Smooth muscle cell (in vitro differentiated cells): ENCODE results near the gene PCBP2. TPM values are rescaled to one million over a fixed set of nuclear protein-coding genes. Genes with fewer than 3 reads are reported as not detected.
"Not testable (repeated sequence)": the region's sequence is repeated elsewhere in the genome, so short reads cannot be mapped to it uniquely, and the experiment has no call there.

ENCODE experiments used
- DNase-seq: peaks from one replicate; lab custom pipeline; 2025; ENCODE audit not compliant: unreplicated experiment; lab: John Stamatoyannopoulos, UW
- H2AFZ ChIP-seq: fragments of 200-600 bp; sonication (generic); 2 replicates; pipeline ENCODE4 v1.6.0; 2016; ENCODE audit warnings: antibody characterized with exemption, low read depth, mild to moderate bottlenecking
- H3F3A ChIP-seq: fragments of 200-600 bp; sonication (generic); 2 replicates; pipeline ENCODE4 v1.6.0; 2017; ENCODE audit warnings: antibody characterized with exemption, low read depth
- H3K27ac ChIP-seq: fragments of 200-600 bp; sonication (generic); 2 replicates; pipeline ENCODE4 v1.5.1; 2016; ENCODE audit warnings: low read depth, mild to moderate bottlenecking
- H3K27me3 ChIP-seq: fragments of 200-600 bp; sonication (generic); 2 replicates; pipeline ENCODE4 v1.6.1; 2016; ENCODE audit warnings: low read depth, mild to moderate bottlenecking
- H3K36me3 ChIP-seq: fragments of 200-600 bp; sonication (generic); 2 replicates; pipeline ENCODE4 v1.5.1; 2016; ENCODE audit warnings: low read depth
- H3K4me1 ChIP-seq: fragments of 200-600 bp; sonication (generic); 2 replicates; pipeline ENCODE4 v1.5.1; 2016; ENCODE audit warnings: low read depth
- H3K4me2 ChIP-seq: fragments of 200-600 bp; sonication (generic); 2 replicates; pipeline ENCODE4 v1.6.0; 2016; ENCODE audit warnings: mild to moderate bottlenecking
- H3K4me3 ChIP-seq: fragments of 200-600 bp; sonication (generic); 2 replicates; pipeline ENCODE4 v1.5.1; 2016; ENCODE audit warnings: mild to moderate bottlenecking
- H3K79me2 ChIP-seq: fragments of 200-600 bp; sonication (generic); 2 replicates; pipeline ENCODE4 v1.6.0; 2016; ENCODE audit warnings: low read depth, mild to moderate bottlenecking
- H3K9ac ChIP-seq: fragments of 200-600 bp; sonication (generic); 2 replicates; pipeline ENCODE4 v1.6.0; 2016; ENCODE audit warnings: low read depth
- H3K9me3 ChIP-seq: fragments of 200-600 bp; sonication (generic); replicated peaks from 2 replicates; pipeline ENCODE4 v1.5.1; 2016; ENCODE audit warnings: low read depth
- H4K20me1 ChIP-seq: fragments of 200-600 bp; sonication (generic); 2 replicates; pipeline ENCODE4 v1.6.0; 2016; ENCODE audit warnings: low read depth
- WGBS: methylation state at CpG from one replicate; pipeline ENCODE4 v1.1.7; 2016; ENCODE audit warnings: low lambda C conversion rate; 5-methylcytosine and 5-hydroxymethylcytosine counted together
- polyA plus RNA-seq: library from polyadenylated mRNA; unstranded; fragments of >200 nt; fragmentation: Nextera tagmentation; extraction: Ambion mirVana; gene quantifications from 2 replicates; pipeline ENCODE4 v1.2.1, GENCODE V29; 2016
- total RNA-seq: library from RNA; depleted of rRNA; stranded (reverse); fragments of >200 nt; gene quantifications from 2 replicates; pipeline ENCODE4 v1.2.3, GENCODE V29; 2014
- TF ChIP-seq, protein P1 (sequence below): fragments of 200-600 bp; sonication (generic); IDR thresholded peaks from 2 replicates; pipeline ENCODE4 v1.5.1; 2017; ENCODE audit warnings: borderline replicate concordance, mild to moderate bottlenecking, antibody characterized with exemption; ENCODE audit not compliant: insufficient read depth, poor library complexity, severe bottlenecking

Gene PCBP2
- total and polyA plus RNA-seq, 2 experiments from 2014 or later: 90.8 to 306 TPM

DNA sequence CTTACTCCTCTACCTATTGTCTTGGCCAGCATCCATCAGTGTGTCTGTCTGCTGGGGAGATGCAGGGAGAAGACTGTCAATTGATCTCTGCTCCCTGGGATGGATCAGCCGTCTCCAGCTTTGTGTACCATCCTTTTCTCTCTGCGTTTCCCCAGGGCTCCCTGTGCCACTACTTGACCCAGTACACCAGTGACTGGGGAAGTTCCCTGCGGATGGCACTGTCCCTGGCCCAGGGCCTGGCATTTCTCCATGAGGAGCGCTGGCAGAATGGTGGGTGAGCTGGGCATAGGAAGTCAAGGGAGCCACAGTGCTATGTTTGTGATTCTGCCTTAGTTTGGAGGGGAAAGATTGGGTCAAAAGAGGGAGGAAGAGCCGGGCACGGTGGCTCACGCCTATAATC is 23.2 kb upstream of the PCBP2 start:
- Histone ChIP-seq H3K4me1 (peaks cover 5% of the 10 kb centered on the region), H3K9me3 (no peaks in the 10 kb centered on the region), H3K9ac (no peak overlapping the region), H3K4me2 (no peak overlapping the region), H3F3A (no peaks in the 10 kb centered on the region), H3K27me3 (no peaks in the 10 kb centered on the region), H2AFZ (no peak overlapping the region), H3K79me2 (no peaks in the 10 kb centered on the region), H3K36me3 (no peaks in the 10 kb centered on the region), H3K27ac (no peak overlapping the region), H4K20me1 (no peaks in the 10 kb centered on the region), H3K4me3 (no peak overlapping the region)
- TF ChIP-seq, protein P1, sequence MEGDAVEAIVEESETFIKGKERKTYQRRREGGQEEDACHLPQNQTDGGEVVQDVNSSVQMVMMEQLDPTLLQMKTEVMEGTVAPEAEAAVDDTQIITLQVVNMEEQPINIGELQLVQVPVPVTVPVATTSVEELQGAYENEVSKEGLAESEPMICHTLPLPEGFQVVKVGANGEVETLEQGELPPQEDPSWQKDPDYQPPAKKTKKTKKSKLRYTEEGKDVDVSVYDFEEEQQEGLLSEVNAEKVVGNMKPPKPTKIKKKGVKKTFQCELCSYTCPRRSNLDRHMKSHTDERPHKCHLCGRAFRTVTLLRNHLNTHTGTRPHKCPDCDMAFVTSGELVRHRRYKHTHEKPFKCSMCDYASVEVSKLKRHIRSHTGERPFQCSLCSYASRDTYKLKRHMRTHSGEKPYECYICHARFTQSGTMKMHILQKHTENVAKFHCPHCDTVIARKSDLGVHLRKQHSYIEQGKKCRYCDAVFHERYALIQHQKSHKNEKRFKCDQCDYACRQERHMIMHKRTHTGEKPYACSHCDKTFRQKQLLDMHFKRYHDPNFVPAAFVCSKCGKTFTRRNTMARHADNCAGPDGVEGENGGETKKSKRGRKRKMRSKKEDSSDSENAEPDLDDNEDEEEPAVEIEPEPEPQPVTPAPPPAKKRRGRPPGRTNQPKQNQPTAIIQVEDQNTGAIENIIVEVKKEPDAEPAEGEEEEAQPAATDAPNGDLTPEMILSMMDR: no peak
- DNase-seq: no peak
- WGBS: 95% methylated on average over 7 of the region's 7 CpGs

DNA sequence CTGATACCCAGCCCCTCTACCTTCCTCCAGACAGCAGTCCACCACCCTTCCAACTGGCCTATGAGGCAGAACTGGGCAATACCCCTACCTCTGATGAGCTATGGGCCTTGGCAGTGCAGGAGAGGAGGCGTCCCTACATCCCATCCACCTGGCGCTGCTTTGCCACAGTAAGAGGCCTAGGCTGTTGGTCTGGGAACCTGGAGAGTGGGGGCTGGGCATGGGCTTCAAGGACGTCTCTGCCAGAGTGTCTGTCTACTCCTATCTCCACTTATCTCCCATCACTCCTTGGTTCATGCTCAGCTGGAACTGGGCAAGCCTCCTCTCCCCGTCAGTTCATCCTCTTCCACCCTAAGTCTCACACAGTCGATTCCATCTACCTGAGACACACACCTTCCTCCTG is 21.8 kb upstream of the PCBP2 start:
- Histone ChIP-seq H3K9ac (no peak overlapping the region), H3F3A (no peaks in the 10 kb centered on the region), H3K79me2 (no peaks in the 10 kb centered on the region), H4K20me1 (no peaks in the 10 kb centered on the region), H3K27me3 (no peaks in the 10 kb centered on the region), H3K4me2 (no peak overlapping the region), H3K9me3 (no peaks in the 10 kb centered on the region), H3K27ac (no peak overlapping the region), H3K36me3 (no peaks in the 10 kb centered on the region), H3K4me3 (no peak overlapping the region), H2AFZ (no peak overlapping the region), H3K4me1 (no peaks in the 10 kb centered on the region)
- TF ChIP-seq, protein P1: no peak
- DNase-seq: no peak
- WGBS: 93% methylated on average over 5 of the region's 5 CpGs

- no peak for DNase-seq
- no peaks in the 10 kb centered on the region for H3K79me2 ChIP-seq
- H3K9me3 ChIP-seq: no peaks in the 10 kb centered on the region
- WGBS: 88% methylated on average over 7 of the region's 7 CpGs
- no peaks in the 10 kb centered on the region for H3K27me3 ChIP-seq
- no peak overlapping the region for H3K27ac ChIP-seq
- H3K36me3 ChIP-seq: no peaks in the 10 kb centered on the region
- H4K20me1 ChIP-seq: no peaks in the 10 kb centered on the region
- H3K4me3 ChIP-seq: no peak overlapping the region
- TF ChIP-seq, protein P1: no peak
- H3K4me1 ChIP-seq: no peaks in the 10 kb centered on the region
- no peak overlapping the region for H3K9ac ChIP-seq
- no peak overlapping the region for H3K4me2 ChIP-seq
- H3F3A ChIP-seq: no peaks in the 10 kb centered on the region
- no peak overlapping the region for H2AFZ ChIP-seq
Observed at GRCh38 chr12:53431187-53431586, 20.7 kb upstream of the PCBP2 start.

- 96% methylated on average over 9 of the region's 9 CpGs for WGBS
- not testable (repeated sequence) for H3K79me2 ChIP-seq, H3F3A ChIP-seq
Observed at GRCh38 chr12:53435326-53435725, 16.6 kb upstream of the PCBP2 start.

GRCh38 chr12:53439582-53439981 is 12.3 kb upstream of the PCBP2 start:
- H4K20me1 ChIP-seq: not testable (repeated sequence)

More at GRCh38 chr12:53435326-53435725, 16.6 kb upstream of the PCBP2 start:
- H3K27me3 ChIP-seq, H3K4me1 ChIP-seq, H3K36me3 ChIP-seq, H2AFZ ChIP-seq, H3K27ac ChIP-seq, H3K9ac ChIP-seq, H4K20me1 ChIP-seq, H3K4me3 ChIP-seq, DNase-seq, H3K9me3 ChIP-seq, H3K4me2 ChIP-seq: not testable (repeated sequence)

More at GRCh38 chr12:53439582-53439981, 12.3 kb upstream of the PCBP2 start:
- not testable (repeated sequence) for H3K36me3 ChIP-seq, H3K4me2 ChIP-seq, H3K9me3 ChIP-seq, H3K4me1 ChIP-seq, H3F3A ChIP-seq, H3K27ac ChIP-seq, DNase-seq, H3K27me3 ChIP-seq, H3K4me3 ChIP-seq, H2AFZ ChIP-seq, H3K9ac ChIP-seq
- H3K79me2 ChIP-seq: peaks cover 14% of the 10 kb centered on the region
